Measurements from ENCODE around the gene FLRT1.

FLRT1 gene

DNA sequence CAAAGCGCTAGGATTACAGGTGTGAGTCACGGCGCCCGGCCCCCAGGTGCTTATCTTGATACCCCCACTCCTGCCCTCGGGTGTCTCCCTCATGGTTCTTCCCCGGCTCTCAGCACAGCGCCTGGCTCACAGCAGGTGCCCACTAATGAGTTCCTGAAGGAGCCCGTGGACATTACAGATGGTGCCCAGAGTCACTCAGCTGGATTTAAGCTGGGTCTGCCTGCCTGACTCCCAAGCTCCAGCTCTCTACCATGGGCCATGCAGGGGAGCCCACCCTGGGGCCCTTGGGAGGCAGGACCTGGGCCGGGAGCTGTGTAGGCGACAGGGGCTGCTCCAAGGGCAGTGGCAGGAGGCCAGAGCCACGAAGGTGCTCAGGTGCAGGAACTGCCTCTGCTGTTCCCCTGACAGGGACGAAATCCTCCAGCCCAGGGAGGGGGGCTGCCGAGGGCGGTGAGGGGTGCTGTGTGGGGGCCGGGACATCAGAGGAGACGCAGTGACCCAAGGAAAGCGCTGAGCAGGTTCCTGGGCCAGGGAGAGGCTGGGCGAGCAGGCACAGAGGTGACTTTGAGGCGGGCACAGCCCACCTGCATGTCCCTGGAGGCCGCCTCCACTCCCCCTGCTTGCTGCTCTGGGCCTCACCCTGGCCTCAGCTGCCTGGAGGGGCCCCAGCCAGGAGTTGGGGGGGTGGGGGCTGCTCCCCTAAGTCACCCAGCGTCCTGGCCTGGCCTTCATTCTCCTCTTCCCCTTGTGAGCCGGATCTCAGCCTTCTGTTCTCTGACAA lies 14.6 kb upstream of the FLRT1 start:
- ChIA-PET CTCF (interaction anchor here (1.9 kb wide), 1 partner anchor 19 kb away, joined by 4 read pairs; no protein-coding TSS in a partner anchor), POLR2A (no interaction called here)
- TF ChIP-seq, protein P1, sequence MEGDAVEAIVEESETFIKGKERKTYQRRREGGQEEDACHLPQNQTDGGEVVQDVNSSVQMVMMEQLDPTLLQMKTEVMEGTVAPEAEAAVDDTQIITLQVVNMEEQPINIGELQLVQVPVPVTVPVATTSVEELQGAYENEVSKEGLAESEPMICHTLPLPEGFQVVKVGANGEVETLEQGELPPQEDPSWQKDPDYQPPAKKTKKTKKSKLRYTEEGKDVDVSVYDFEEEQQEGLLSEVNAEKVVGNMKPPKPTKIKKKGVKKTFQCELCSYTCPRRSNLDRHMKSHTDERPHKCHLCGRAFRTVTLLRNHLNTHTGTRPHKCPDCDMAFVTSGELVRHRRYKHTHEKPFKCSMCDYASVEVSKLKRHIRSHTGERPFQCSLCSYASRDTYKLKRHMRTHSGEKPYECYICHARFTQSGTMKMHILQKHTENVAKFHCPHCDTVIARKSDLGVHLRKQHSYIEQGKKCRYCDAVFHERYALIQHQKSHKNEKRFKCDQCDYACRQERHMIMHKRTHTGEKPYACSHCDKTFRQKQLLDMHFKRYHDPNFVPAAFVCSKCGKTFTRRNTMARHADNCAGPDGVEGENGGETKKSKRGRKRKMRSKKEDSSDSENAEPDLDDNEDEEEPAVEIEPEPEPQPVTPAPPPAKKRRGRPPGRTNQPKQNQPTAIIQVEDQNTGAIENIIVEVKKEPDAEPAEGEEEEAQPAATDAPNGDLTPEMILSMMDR (IDR thresholded peaks at IDR 0.05; ENCODE audit: control extremely low read depth, extremely low read depth, low read depth, missing control alignments): no peak
- DNase-seq (ENCODE audit: extremely low spot score): no peak

DNA sequence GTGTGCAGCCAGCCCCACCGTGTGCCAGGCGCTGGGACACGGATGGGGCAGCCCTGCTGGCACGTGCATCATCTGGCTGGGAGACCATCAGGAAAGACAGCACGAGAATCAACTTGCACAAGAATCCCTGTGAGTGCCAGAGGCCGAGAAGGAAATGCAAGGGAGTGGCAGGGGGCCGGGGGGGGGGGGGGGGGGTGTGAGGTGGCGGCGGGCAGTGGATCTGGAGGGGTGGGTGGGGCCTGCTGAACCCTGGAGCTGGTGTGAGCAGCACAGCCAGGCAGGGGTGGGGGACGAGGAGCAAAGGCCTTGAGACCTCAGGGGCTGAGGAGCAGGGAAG lies 14.0 kb upstream of the FLRT1 start:
- ChIA-PET CTCF (no interaction called here), POLR2A (no interaction called here)
- TF ChIP-seq, protein P1 (IDR thresholded peaks at IDR 0.05; ENCODE audit: control extremely low read depth, extremely low read depth, low read depth, missing control alignments): no peak

DNA sequence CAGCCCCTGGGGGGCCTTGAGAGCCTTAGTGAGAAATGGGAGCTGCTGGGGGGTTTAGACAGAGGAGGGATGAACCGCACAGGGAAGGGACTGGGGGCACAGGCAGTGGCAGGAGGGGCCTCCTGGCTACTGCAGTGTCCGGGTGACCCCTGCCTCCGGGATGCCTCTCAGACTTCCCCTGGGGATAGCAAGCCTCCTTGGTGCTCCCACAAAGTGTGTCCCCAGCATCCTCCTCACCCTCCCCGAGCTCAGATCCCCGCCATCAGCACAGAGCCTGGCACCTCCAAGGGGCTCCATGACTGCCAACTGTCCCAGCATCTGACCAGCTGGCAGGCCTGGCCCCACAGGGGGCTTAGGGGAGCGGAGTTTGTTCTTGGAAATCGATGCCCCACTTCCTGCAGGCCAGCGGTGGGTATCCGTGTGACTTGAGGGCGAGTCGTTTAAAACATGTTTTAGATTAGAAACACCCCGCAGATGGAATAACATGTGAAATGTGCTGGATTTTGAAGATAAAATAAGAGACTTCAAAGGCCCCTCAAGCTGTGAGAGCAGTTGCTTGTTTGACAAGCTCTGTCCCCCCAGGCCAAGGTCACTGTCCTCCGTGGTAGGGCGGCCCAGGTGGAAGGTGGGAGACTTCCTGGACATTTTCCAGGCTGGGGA lies 13.5 kb upstream of the FLRT1 start:
- CTCF ChIA-PET: interaction anchor here (5.0 kb wide), 1 partner anchor 21 kb away, joined by 20 read pairs; no protein-coding TSS in a partner anchor
- DNase-seq (ENCODE audit: extremely low spot score): no peak
- TF ChIP-seq, protein P1 (IDR thresholded peaks at IDR 0.05; ENCODE audit: control extremely low read depth, extremely low read depth, low read depth, missing control alignments): no peak
- POLR2A ChIA-PET: no interaction called here

More for the DNA sequence above, 14.0 kb upstream of the FLRT1 start:
- DNase-seq (ENCODE audit: extremely low spot score): no peak

DNA sequence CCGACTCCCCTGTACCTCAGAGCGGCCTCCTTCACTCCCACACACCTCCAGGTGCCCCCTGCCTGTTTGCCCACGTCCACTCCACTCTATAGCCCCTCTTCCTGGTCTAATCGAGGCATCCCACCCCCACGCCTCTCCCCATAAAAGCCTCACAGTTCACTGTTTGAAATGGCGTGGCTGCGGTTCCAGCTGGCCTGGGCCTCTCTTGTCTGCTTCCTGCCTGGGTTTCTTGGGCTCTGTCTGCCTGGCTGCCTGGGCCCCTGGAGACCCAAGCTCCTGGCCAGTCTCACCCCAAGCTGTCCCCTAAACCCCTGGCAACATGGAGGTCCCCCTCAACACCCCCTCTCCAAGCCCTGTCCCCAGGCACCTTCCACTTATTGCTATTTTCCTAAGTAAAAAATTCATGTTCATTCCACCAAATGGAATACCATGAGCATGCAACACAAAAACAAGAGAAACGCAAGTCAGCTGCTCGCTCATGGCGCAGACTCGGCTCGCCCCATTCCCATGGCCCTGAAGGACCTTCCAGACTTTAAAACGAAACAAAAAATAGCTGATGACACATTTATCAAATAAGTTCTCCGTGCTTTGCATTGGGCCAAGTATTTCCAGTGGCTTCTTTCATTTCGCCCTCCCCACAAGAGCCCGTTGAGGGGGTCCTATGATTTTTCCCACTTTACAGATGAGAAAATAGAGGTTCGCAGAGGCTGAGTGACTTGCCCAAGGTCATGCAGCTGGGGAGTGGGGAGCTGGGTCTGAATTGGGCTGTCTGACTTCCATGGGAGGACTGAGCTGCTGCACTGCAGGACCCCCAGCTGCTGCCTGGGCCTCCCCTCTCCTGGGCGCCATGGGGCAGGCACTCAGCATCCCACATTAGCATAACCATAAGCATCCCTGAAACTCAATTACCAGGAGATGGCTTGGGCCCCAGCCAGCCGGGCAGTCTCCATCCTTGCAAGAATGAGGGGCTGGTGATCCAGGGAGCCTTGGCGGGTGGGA lies 11.7 kb upstream of the FLRT1 start:
- ChIA-PET CTCF (interaction anchor here (1.2 to 5.0 kb wide), 4 partner anchors 9 to 256 kb away, joined by 3 to 20 read pairs (median 3); no protein-coding TSS in a partner anchor), POLR2A (no interaction called here)
- DNase-seq (ENCODE audit: extremely low spot score): no peak
- TF ChIP-seq, protein P1 (IDR thresholded peaks at IDR 0.05; ENCODE audit: control extremely low read depth, extremely low read depth, low read depth, missing control alignments): no peak

DNA sequence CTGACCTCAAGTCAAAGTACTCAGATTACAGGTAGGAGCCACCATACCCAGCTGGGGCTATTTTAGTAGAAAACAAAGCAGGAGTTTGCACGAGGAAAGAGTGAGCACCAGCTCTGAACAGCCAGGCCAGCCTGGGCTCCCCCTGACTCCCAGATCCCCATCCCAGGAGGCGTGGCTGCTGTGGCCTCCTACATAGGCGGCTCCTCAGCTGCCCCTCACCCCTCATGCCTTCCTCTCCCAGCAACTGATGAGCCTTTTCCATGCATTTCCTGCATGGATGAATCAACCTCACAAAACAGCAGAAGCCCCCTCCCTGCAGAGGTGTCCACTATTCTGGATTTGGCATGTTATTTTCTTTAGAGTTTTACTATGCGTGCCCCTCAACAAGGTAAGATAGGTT lies 10.5 kb upstream of the FLRT1 start:
- TF ChIP-seq, protein P1 (IDR thresholded peaks at IDR 0.05; ENCODE audit: control extremely low read depth, extremely low read depth, low read depth, missing control alignments): no peak
- CTCF ChIA-PET: interaction anchor here (0.6 to 5.0 kb wide), 3 partner anchors 10 to 124 kb away, joined by 3 to 20 read pairs (median 3); no protein-coding TSS in a partner anchor
- no peak for DNase-seq (ENCODE audit: extremely low spot score)
- POLR2A ChIA-PET: no interaction called here
